ENCODE measurements around the gene FAM9A. TPM values are rescaled to one million over a fixed set of nuclear protein-coding genes. Genes with fewer than 3 reads are reported as not detected.

Gene FAM9A
- total RNA-seq (not detected), polyA plus RNA-seq (not detected)
- long read RNA-seq, donor 1: 0 reads
- long read RNA-seq, donor 2: 0 reads

DNA sequence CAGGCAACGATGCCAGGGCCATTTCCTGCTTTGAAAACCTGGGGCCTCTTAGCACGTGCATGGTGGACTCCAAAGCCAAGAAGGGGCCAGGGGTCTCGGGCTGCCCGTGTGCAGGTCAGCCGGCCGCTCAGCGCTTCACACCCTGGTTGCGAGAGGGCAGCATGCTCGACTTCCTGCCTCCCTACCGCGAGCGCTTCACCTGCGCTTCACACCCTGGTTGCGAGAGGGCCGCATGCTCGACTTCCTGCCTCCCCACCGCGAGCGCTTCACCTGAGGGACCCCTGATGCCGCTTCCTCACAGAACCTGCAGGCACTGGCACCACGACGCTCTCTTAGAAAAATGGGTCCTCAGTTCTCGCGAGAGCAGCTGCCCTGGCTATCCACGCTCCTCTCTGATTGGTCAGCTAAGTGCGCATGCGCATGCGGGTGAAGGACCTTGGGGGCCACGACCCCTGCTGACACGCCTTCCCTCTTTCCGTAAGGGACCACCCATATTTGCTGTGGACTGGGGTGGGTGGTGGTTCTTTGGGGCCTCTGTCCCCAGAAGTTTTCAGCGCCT, at the start of gene FAM9A:
FAM9A (minus strand) TSS at position 343 of the 559 bp plus-strand sequence. CDS start 1,212 bp downstream, outside the sequence.
- ATAC-seq (ENCODE audit: low FRiP score): no peak
- Histone ChIP-seq H3K27ac (ENCODE audit: low read depth in 1 of 2, low read length in 2 of 2) (no peak within 1 kb of the TSS), H3K4me3 (ENCODE audit: low read length in 2 of 2) (no peak within 1 kb of the TSS), H3K4me1 (ENCODE audit: control insufficient read depth in 1 of 2, insufficient read depth in 2 of 2, low read length in 2 of 2) (no peaks in the 10 kb centered on the region), H3K27me3 (ENCODE audit: control insufficient read depth in 1 of 2, insufficient read depth in 2 of 2, low read length in 1 of 2) (no peaks in the 10 kb centered on the region), H3K36me3 (ENCODE audit: control insufficient read depth in 1 of 2, insufficient read depth in 2 of 2, low read length in 1 of 2) (no peaks in the 10 kb centered on the region), H3K9me3 (ENCODE audit: control insufficient read depth, low read length) (no peaks in the 10 kb centered on the region)
- intact Hi-C loops (cut with DNase I): no loop called here
- DNase-seq: no peak
- WGBS, 2 donors: 95 to 97% methylated on average over 31 to 32 of the region's 32 CpGs

- H3K27me3 ChIP-seq (ENCODE audit: control insufficient read depth in 1 of 2, insufficient read depth in 2 of 2, low read length in 1 of 2): no peaks in the 10 kb centered on the region
- 79 to 91% methylated on average over 6 of the region's 6 CpGs for WGBS, 2 donors
- H3K4me3 ChIP-seq (ENCODE audit: low read length in 2 of 2): no peak overlapping the region
- no peaks in the 10 kb centered on the region for H3K36me3 ChIP-seq (ENCODE audit: control insufficient read depth in 1 of 2, insufficient read depth in 2 of 2, low read length in 1 of 2)
- H3K4me1 ChIP-seq (ENCODE audit: control insufficient read depth in 1 of 2, insufficient read depth in 2 of 2, low read length in 2 of 2): no peaks in the 10 kb centered on the region
- ATAC-seq (ENCODE audit: low FRiP score) (no peak), DNase-seq (no peak)
- H3K27ac ChIP-seq (ENCODE audit: low read depth in 1 of 2, low read length in 2 of 2): no peak overlapping the region
- intact Hi-C loops (cut with DNase I): no loop called here
- no peaks in the 10 kb centered on the region for H3K9me3 ChIP-seq (ENCODE audit: control insufficient read depth, low read length)
These were observed 49.3 kb upstream of the FAM9A start for GRCh38 chrX:8850478-8850877.

- Histone ChIP-seq H3K27ac (ENCODE audit: low read depth in 1 of 2, low read length in 2 of 2) (no peak overlapping the region), H3K27me3 (ENCODE audit: control insufficient read depth in 1 of 2, insufficient read depth in 2 of 2, low read length in 1 of 2) (no peaks in the 10 kb centered on the region), H3K4me3 (ENCODE audit: low read length in 2 of 2) (no peak overlapping the region), H3K4me1 (ENCODE audit: control insufficient read depth in 1 of 2, insufficient read depth in 2 of 2, low read length in 2 of 2) (no peaks in the 10 kb centered on the region), H3K9me3 (ENCODE audit: control insufficient read depth, low read length) (no peaks in the 10 kb centered on the region), H3K36me3 (ENCODE audit: control insufficient read depth in 1 of 2, insufficient read depth in 2 of 2, low read length in 1 of 2) (no peaks in the 10 kb centered on the region)
- intact Hi-C loops (cut with DNase I): no loop called here
- ATAC-seq (ENCODE audit: low FRiP score): no peak
- 63 to 92% methylated on average over 2 of the region's 2 CpGs for WGBS, 2 donors
- DNase-seq: no peak
These were observed 48.8 kb upstream of the FAM9A start for GRCh38 chrX:8849945-8850344.

- Histone ChIP-seq H3K4me1 (ENCODE audit: control insufficient read depth in 1 of 2, insufficient read depth in 2 of 2, low read length in 2 of 2) (no peaks in the 10 kb centered on the region), H3K4me3 (ENCODE audit: low read length in 2 of 2) (no peak overlapping the region), H3K27ac (ENCODE audit: low read depth in 1 of 2, low read length in 2 of 2) (no peak overlapping the region), H3K9me3 (ENCODE audit: control insufficient read depth, low read length) (no peaks in the 10 kb centered on the region), H3K27me3 (ENCODE audit: control insufficient read depth in 1 of 2, insufficient read depth in 2 of 2, low read length in 1 of 2) (no peaks in the 10 kb centered on the region), H3K36me3 (ENCODE audit: control insufficient read depth in 1 of 2, insufficient read depth in 2 of 2, low read length in 1 of 2) (no peaks in the 10 kb centered on the region)
- WGBS, 2 donors: 75 to 87% methylated on average over 2 of the region's 2 CpGs
- intact Hi-C loops (cut with DNase I): no loop called here
- no peak for DNase-seq
- no peak for ATAC-seq (ENCODE audit: low FRiP score)
These were observed 48.3 kb upstream of the FAM9A start for GRCh38 chrX:8849458-8849857.

DNA sequence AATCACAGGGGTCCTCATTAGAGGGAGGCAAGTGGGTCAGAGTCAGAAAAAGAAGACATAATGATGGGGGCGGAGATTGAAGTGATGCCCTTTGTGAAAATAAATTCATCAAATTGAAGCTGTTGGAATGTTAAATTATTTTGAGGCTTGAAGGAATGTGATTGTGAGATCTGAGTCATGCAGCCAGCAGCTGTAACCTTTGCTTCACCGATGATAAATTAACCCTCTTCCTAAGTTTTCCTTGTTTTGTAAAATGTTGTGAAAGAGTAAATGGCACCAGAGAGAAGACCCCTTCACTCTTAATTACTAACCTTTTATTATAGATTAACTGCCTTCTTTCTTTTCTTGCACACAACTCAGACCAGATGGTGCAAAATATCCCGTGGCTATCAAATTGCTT, 47.7 kb upstream of the FAM9A start:
- Histone ChIP-seq H3K27ac (ENCODE audit: low read depth in 1 of 2, low read length in 2 of 2) (no peak overlapping the region), H3K4me1 (ENCODE audit: control insufficient read depth in 1 of 2, insufficient read depth in 2 of 2, low read length in 2 of 2) (no peaks in the 10 kb centered on the region), H3K36me3 (ENCODE audit: control insufficient read depth in 1 of 2, insufficient read depth in 2 of 2, low read length in 1 of 2) (no peaks in the 10 kb centered on the region), H3K27me3 (ENCODE audit: control insufficient read depth in 1 of 2, insufficient read depth in 2 of 2, low read length in 1 of 2) (no peaks in the 10 kb centered on the region), H3K4me3 (ENCODE audit: low read length in 2 of 2) (no peak overlapping the region), H3K9me3 (ENCODE audit: control insufficient read depth, low read length) (no peaks in the 10 kb centered on the region)
- DNase-seq (no peak), ATAC-seq (ENCODE audit: low FRiP score) (no peak)
- 61 to 82% methylated on average over 3 of the region's 3 CpGs for WGBS, 2 donors
- intact Hi-C loops (cut with DNase I): no loop called here

DNA sequence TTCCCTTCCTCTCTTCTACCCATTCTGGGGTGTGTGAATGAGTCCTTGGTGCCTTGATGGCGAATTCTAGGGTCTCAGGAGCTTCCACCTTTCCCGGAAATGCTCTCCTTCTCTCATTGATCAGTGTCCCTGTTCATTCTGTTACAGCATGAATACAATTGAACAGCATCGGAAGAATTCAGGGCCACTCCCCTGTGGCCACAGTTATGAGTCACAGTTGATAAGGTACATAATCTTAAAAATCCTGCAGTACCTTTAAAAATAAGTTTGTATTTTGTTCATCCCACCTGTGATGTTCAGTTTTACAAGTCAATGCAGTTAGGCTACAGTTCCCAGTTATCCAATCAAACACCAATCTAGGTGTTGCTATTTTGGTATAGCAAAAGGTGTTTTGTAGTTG, 47.3 kb upstream of the FAM9A start:
- no peaks in the 10 kb centered on the region for H3K36me3 ChIP-seq (ENCODE audit: control insufficient read depth in 1 of 2, insufficient read depth in 2 of 2, low read length in 1 of 2)
- WGBS, 2 donors: 66 to 85% methylated on average over 3 of the region's 3 CpGs
- intact Hi-C loops (cut with DNase I): no loop called here
- no peaks in the 10 kb centered on the region for H3K9me3 ChIP-seq (ENCODE audit: control insufficient read depth, low read length)
- ATAC-seq (ENCODE audit: low FRiP score) (no peak), DNase-seq (no peak)
- no peaks in the 10 kb centered on the region for H3K4me1 ChIP-seq (ENCODE audit: control insufficient read depth in 1 of 2, insufficient read depth in 2 of 2, low read length in 2 of 2)
- H3K4me3 ChIP-seq (ENCODE audit: low read length in 2 of 2): no peak overlapping the region
- H3K27me3 ChIP-seq (ENCODE audit: control insufficient read depth in 1 of 2, insufficient read depth in 2 of 2, low read length in 1 of 2): no peaks in the 10 kb centered on the region
- H3K27ac ChIP-seq (ENCODE audit: low read depth in 1 of 2, low read length in 2 of 2): no peak overlapping the region

- H3K27me3 ChIP-seq (ENCODE audit: control insufficient read depth in 1 of 2, insufficient read depth in 2 of 2, low read length in 1 of 2): no peaks in the 10 kb centered on the region
- 18 to 31% methylated on average over 1 of the region's 1 CpG for WGBS, 2 donors
- no peaks in the 10 kb centered on the region for H3K4me1 ChIP-seq (ENCODE audit: control insufficient read depth in 1 of 2, insufficient read depth in 2 of 2, low read length in 2 of 2)
- H3K36me3 ChIP-seq (ENCODE audit: control insufficient read depth in 1 of 2, insufficient read depth in 2 of 2, low read length in 1 of 2): no peaks in the 10 kb centered on the region
- no peaks in the 10 kb centered on the region for H3K9me3 ChIP-seq (ENCODE audit: control insufficient read depth, low read length)
- no peak overlapping the region for H3K4me3 ChIP-seq (ENCODE audit: low read length in 2 of 2)
- ATAC-seq (ENCODE audit: low FRiP score): no peak
- H3K27ac ChIP-seq (ENCODE audit: low read depth in 1 of 2, low read length in 2 of 2): no peak overlapping the region
- intact Hi-C loops (cut with DNase I): no loop called here
- DNase-seq: no peak
These were observed 46.2 kb upstream of the FAM9A start for GRCh38 chrX:8847360-8847759.

- intact Hi-C loops (cut with DNase I): no loop called here
- Histone ChIP-seq H3K27me3 (ENCODE audit: control insufficient read depth in 1 of 2, insufficient read depth in 2 of 2, low read length in 1 of 2) (no peaks in the 10 kb centered on the region), H3K9me3 (ENCODE audit: control insufficient read depth, low read length) (no peaks in the 10 kb centered on the region), H3K4me3 (ENCODE audit: low read length in 2 of 2) (no peak overlapping the region), H3K36me3 (ENCODE audit: control insufficient read depth in 1 of 2, insufficient read depth in 2 of 2, low read length in 1 of 2) (no peaks in the 10 kb centered on the region), H3K4me1 (ENCODE audit: control insufficient read depth in 1 of 2, insufficient read depth in 2 of 2, low read length in 2 of 2) (no peaks in the 10 kb centered on the region), H3K27ac (ENCODE audit: low read depth in 1 of 2, low read length in 2 of 2) (no peak overlapping the region)
- ATAC-seq (ENCODE audit: low FRiP score) (no peak), DNase-seq (no peak)
- 34 to 42% methylated on average over 5 of the region's 5 CpGs for WGBS, 2 donors
These were observed 45.1 kb upstream of the FAM9A start for GRCh38 chrX:8846266-8846665.

GRCh38 chrX:8845469-8845868, 44.3 kb upstream of the FAM9A start:
- Histone ChIP-seq H3K36me3 (ENCODE audit: control insufficient read depth in 1 of 2, insufficient read depth in 2 of 2, low read length in 1 of 2) (no peaks in the 10 kb centered on the region), H3K27ac (ENCODE audit: low read depth in 1 of 2, low read length in 2 of 2) (no peak overlapping the region), H3K4me3 (ENCODE audit: low read length in 2 of 2) (no peak overlapping the region), H3K9me3 (ENCODE audit: control insufficient read depth, low read length) (no peaks in the 10 kb centered on the region), H3K4me1 (ENCODE audit: control insufficient read depth in 1 of 2, insufficient read depth in 2 of 2, low read length in 2 of 2) (no peaks in the 10 kb centered on the region), H3K27me3 (ENCODE audit: control insufficient read depth in 1 of 2, insufficient read depth in 2 of 2, low read length in 1 of 2) (no peaks in the 10 kb centered on the region)
- WGBS, 2 donors: 79 to 93% methylated on average over 10 of the region's 10 CpGs
- no peak for ATAC-seq (ENCODE audit: low FRiP score)
- intact Hi-C loops (cut with DNase I): no loop called here
- DNase-seq: no peak
